ENCODE measurements around the gene ASIC4. TPM values are rescaled to one million over a fixed set of nuclear protein-coding genes. Genes with fewer than 3 reads are reported as not detected.

ASIC4 gene
- total and polyA plus RNA-seq, 9 of the 15 experiments (the other 6 are each of a cell fraction or from before 2014, with no cell fraction given): 0.07 to 19.2 (median 4.8) TPM

GRCh38 chr2:219498280-219499057, 15.8 kb upstream of the ASIC4 start, which contains the start of gene GMPPA (continued):
- TF ChIP-seq TCF7L2 (IDR thresholded peaks at IDR 0.05; ENCODE audit: low read depth, low read length) (no peak), E2F8 (IDR thresholded peaks at IDR 0.05; ENCODE audit: low read depth, partially characterized antibody) (no peak), RREB1 (CRISPR knock-in tag; IDR thresholded peaks at IDR 0.05) (no peak), HDAC1 (IDR thresholded peaks at IDR 0.05) (peak in 1 of 2 experiments; percentile 60; a peak in 2 of 4 replicates), FOXP1 (CRISPR knock-in tag; IDR thresholded peaks at IDR 0.05) (no peak), ZNF644 (tag; IDR thresholded peaks at IDR 0.05; ENCODE audit: low read depth) (no peak), ZFP1 (CRISPR knock-in tag; IDR thresholded peaks at IDR 0.05) (no peak), ARID3A (IDR thresholded peaks at IDR 0.05; ENCODE audit: borderline replicate concordance, low read depth, low read length) (no peak), MEF2D (tag; conservative IDR thresholded peaks at IDR 0.05; ENCODE audit: low read depth) (no peak), RBM25 (IDR thresholded peaks at IDR 0.05; ENCODE audit: low read depth, low read length, severe bottlenecking) (peak; percentile 62), PHB2 (IDR thresholded peaks at IDR 0.05; ENCODE audit: low read depth) (no peak)

All from K562 (cell line).